Measurements from ENCODE around the gene EMP2.

EMP2 gene

DNA sequence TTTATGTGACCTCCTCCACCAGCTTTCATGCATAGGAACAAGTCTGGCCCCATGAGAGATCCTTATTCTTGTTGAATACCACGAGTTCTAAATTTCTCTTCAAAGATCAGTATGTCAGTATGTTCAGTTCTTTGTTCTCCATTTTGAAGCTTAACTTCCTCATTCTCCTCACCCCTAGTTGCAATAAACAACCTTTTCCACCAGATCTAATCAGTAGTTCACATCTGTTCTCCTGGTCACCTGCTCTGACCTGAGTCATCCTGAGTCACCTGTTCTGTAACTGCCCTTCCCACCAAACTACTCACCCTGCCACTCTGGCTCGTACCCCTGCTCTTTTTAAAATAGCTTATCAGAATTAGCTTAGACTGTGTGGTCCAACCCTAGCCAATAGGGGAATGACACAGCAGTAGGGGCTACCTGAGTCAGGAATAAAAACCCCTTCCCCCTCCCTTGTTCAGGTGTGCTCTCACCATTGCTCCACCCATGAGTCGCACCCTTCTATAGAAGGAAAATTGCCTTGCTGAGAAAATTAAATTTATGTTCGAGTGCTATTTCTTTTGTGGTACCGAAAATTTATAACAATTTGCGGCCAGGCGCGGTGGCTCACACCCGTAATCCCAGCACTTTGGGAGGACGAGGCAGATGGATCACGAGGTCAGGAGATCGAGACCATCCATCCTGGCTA, 94.6 kb downstream of the EMP2 start:
- DNase-seq (ENCODE audit: low spot score): no peak

DNA sequence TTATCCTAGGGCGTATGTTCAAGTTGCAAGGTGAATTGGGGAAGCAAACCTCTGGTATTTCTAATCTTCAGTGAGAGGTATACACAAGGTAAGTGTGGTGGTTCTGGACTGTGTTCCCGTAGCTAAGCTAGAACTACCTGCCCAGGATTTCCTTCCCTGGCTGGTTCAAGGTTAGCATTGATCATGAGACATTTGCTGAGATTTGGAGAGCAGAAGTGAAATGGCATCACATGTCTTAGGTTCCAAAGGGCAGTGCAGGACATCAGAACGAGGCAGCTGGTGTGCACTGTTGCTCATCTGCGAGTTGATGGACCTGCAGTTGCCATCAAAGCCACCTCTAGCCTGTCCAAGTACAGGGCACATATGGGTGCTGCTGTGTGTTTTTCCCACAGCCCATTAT, 95.2 kb downstream of the EMP2 start:
- no peak for DNase-seq (ENCODE audit: low spot score)

DNA sequence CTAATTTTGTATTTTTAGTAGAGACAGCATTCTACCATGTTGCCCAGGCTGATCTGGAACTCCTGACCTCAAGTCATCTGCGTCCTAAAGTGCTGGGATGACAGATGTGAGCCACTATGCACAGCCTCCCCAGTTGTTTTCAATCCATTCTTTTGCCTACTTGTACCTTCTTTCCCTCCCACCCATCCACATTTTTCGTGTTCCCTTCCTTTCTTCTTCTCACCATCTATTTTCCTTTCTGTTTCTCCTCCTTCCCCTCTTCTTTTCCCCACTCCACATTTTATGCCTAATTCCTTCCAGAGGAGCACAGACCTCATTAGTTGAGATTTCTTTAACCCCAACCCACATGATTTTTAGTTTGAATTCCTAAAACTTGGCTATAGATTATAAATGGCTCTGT, 100.2 kb downstream of the EMP2 start:
- no peak for DNase-seq (ENCODE audit: low spot score)

Measured in AG08395 (cell line).